ENCODE measurements around the gene SDSL.

DNA sequence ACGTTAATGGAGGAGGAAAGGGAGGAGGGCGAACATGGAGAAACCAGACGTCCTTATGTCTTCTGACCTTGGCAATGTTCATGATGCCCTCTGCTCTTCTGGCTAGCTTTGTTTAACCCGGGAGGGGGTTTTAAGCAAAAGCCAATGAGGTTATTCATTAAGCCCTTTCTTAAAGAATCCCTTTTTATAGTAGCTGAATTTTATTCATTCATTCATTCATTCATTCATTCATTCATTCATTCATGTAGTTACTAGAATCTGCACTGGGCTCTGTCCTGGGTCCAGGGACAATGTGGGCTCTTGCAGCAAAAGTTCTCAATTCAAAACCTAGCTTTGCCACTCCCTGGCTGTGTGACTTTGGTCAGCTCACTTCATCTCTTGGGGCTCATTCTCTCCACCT lies 35.5 kb downstream of the SDSL start:
- TF ChIP-seq POLR2A (IDR thresholded peaks at IDR 0.05): no peak
- TF ChIP-seq, protein P1, sequence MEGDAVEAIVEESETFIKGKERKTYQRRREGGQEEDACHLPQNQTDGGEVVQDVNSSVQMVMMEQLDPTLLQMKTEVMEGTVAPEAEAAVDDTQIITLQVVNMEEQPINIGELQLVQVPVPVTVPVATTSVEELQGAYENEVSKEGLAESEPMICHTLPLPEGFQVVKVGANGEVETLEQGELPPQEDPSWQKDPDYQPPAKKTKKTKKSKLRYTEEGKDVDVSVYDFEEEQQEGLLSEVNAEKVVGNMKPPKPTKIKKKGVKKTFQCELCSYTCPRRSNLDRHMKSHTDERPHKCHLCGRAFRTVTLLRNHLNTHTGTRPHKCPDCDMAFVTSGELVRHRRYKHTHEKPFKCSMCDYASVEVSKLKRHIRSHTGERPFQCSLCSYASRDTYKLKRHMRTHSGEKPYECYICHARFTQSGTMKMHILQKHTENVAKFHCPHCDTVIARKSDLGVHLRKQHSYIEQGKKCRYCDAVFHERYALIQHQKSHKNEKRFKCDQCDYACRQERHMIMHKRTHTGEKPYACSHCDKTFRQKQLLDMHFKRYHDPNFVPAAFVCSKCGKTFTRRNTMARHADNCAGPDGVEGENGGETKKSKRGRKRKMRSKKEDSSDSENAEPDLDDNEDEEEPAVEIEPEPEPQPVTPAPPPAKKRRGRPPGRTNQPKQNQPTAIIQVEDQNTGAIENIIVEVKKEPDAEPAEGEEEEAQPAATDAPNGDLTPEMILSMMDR (IDR thresholded peaks at IDR 0.05): no peak
- TF ChIP-seq EP300 (IDR thresholded peaks at IDR 0.05): no peak

Measured in sigmoid colon (tissue), 4 donors.